ENCODE data around the gene ZBTB16. TPM values are rescaled to one million over a fixed set of nuclear protein-coding genes. Genes with fewer than 3 reads are reported as not detected.
A peak's percentile ranks its signal among the peaks of the same experiment; 100 is the strongest.

ZBTB16 gene
- total RNA-seq, 1 donor from 2014 or later: 171 TPM

GRCh38 chr11:114296605-114297372 is 237.3 kb downstream of the ZBTB16 start:
- Histone ChIP-seq H3K4me3 (peak overlapping the region; percentile 53), H3K27me3 (ENCODE audit: low read depth) (no peaks in the 10 kb centered on the region), H3K36me3 (no peaks in the 10 kb centered on the region), H3K4me1 (peaks cover 33% of the 10 kb centered on the region), H3K9me3 (no peaks in the 10 kb centered on the region), H3K27ac (peak overlapping the region; percentile 88)
- intact Hi-C loops (cut with DNase I): no loop called here
- DNase-seq (no peak), ATAC-seq (peak in 1 of 2 donors; percentile 0)
- no peak for TF ChIP-seq CTCF (IDR thresholded peaks at IDR 0.05)

GRCh38 chr11:114297806-114298709 is 238.5 kb downstream of the ZBTB16 start:
- H3K4me3 ChIP-seq: peak overlapping the region; percentile 53
- ATAC-seq (no peak), DNase-seq (no peak)
- intact Hi-C loops (cut with DNase I): no loop called here
- peaks cover 23% of the 10 kb centered on the region for H3K4me1 ChIP-seq
- TF ChIP-seq CTCF (IDR thresholded peaks at IDR 0.05): no peak
- no peaks in the 10 kb centered on the region for H3K36me3 ChIP-seq
- no peaks in the 10 kb centered on the region for H3K27me3 ChIP-seq (ENCODE audit: low read depth)
- peak overlapping the region; percentile 88 for H3K27ac ChIP-seq
- H3K9me3 ChIP-seq: no peaks in the 10 kb centered on the region

GRCh38 chr11:114298710-114299109 is 239.2 kb downstream of the ZBTB16 start:
- Histone ChIP-seq H3K4me3 (peak overlapping the region; percentile 53), H3K27ac (peak overlapping the region; percentile 88), H3K9me3 (no peaks in the 10 kb centered on the region), H3K36me3 (no peaks in the 10 kb centered on the region), H3K4me1 (peaks cover 21% of the 10 kb centered on the region), H3K27me3 (ENCODE audit: low read depth) (no peaks in the 10 kb centered on the region)
- ATAC-seq: no peak
- TF ChIP-seq CTCF (IDR thresholded peaks at IDR 0.05): no peak
- intact Hi-C loops (cut with DNase I): no loop called here
- DNase-seq: no peak

Other genes with a start within 250 kb of the ZBTB16 start
- 28.0 TPM for gene USP28, start 184.1 kb upstream of the ZBTB16 start, total RNA-seq
- not detected for gene HTR3B, start 154.9 kb upstream of the ZBTB16 start, total RNA-seq
- not detected for gene HTR3A, start 84.6 kb upstream of the ZBTB16 start, total RNA-seq
- 162 TPM for gene NNMT, start 236.7 kb downstream of the ZBTB16 start, total RNA-seq

All from lower lobe of right lung (tissue), 2 donors.